Stimulated activated CD4-positive, alpha-beta T cell treated with anti-CD3 and anti-CD28 coated beads, Interleukin-4, amount 100 ng/mL, for 48 hours (primary cell): ENCODE data around the gene FCHSD2.
"Not testable (repeated sequence)": the region's sequence is repeated elsewhere in the genome, so short reads cannot be mapped to it uniquely, and the experiment has no call there.

Experiments
- DNase-seq, 2 donors: peaks; one replicate each; pipeline ENCODE4 v3.0.0-alpha.2; 2020; ENCODE audit warnings: low read depth in 2 of 2

FCHSD2 gene

GRCh38 chr11:73011126-73011817 is 130.8 kb downstream of the FCHSD2 start:
- no peak for DNase-seq

GRCh38 chr11:73009972-73010371 is 132.1 kb downstream of the FCHSD2 start:
- no peak for DNase-seq

- no peak for DNase-seq
Measured at GRCh38 chr11:73004088-73004487, 138.0 kb downstream of the FCHSD2 start.

GRCh38 chr11:73003088-73003487 is 139.0 kb downstream of the FCHSD2 start:
- DNase-seq, result no peak

- DNase-seq, result no peak
Measured at GRCh38 chr11:73002214-73002613, 139.9 kb downstream of the FCHSD2 start.

GRCh38 chr11:73001615-73002014 is 140.5 kb downstream of the FCHSD2 start:
- no peak for DNase-seq

GRCh38 chr11:72998676-72999075 is 143.4 kb downstream of the FCHSD2 start:
- DNase-seq, result no peak

- no peak for DNase-seq
Measured at GRCh38 chr11:72996959-72997358, 145.2 kb downstream of the FCHSD2 start.

GRCh38 chr11:72989727-72990126 is 152.4 kb downstream of the FCHSD2 start:
- no peak for DNase-seq

- no peak for DNase-seq
Measured at GRCh38 chr11:72988821-72989220, 153.3 kb downstream of the FCHSD2 start.

GRCh38 chr11:72985645-72986044 is 156.5 kb downstream of the FCHSD2 start:
- no peak for DNase-seq

GRCh38 chr11:72984453-72985077 is 157.6 kb downstream of the FCHSD2 start:
- no peak for DNase-seq

GRCh38 chr11:72983560-72983959 is 158.6 kb downstream of the FCHSD2 start:
- no peak for DNase-seq

GRCh38 chr11:72981971-72982685 is 160.0 kb downstream of the FCHSD2 start:
- DNase-seq, result no peak

- no peak for DNase-seq
Measured at GRCh38 chr11:72981080-72981479, 161.0 kb downstream of the FCHSD2 start.

GRCh38 chr11:72977782-72978181 is 164.3 kb downstream of the FCHSD2 start:
- not testable (repeated sequence) for DNase-seq

GRCh38 chr11:72976522-72976892 is 165.6 kb downstream of the FCHSD2 start:
- not testable (repeated sequence) for DNase-seq

- no peak for DNase-seq
Measured at GRCh38 chr11:72975778-72976521, 166.2 kb downstream of the FCHSD2 start.

GRCh38 chr11:72974487-72975205 is 167.5 kb downstream of the FCHSD2 start:
- DNase-seq, result no peak

GRCh38 chr11:72972496-72973128 is 169.5 kb downstream of the FCHSD2 start:
- DNase-seq, result no peak
